ENCODE data around the gene DMKN.
"Not testable (repeated sequence)": the region's sequence is repeated elsewhere in the genome, so short reads cannot be mapped to it uniquely, and the experiment has no call there.

Gene DMKN

GRCh38 chr19:35493971-35494370 is 19.5 kb downstream of the DMKN start:
- DNase-seq = no peak

- DNase-seq = no peak
These were observed 21.6 kb downstream of the DMKN start for GRCh38 chr19:35491836-35492360.

GRCh38 chr19:35490364-35490763 is 23.1 kb downstream of the DMKN start, which contains the start of gene KRTDAP:
TSS of gene KRTDAP (minus strand) at chr19:35490464. CDS start at chr19:35490442, 22 bp downstream.
- DNase-seq = no peak

GRCh38 chr19:35488677-35489076 is 24.8 kb downstream of the DMKN start:
- DNase-seq = no peak

GRCh38 chr19:35487656-35488182 is 25.7 kb downstream of the DMKN start:
- no peak for DNase-seq

- DNase-seq = no peak
These were observed 27.2 kb downstream of the DMKN start for GRCh38 chr19:35486268-35486708.

- no peak for DNase-seq
These were observed 29.0 kb downstream of the DMKN start for GRCh38 chr19:35484252-35485036.

- no peak for DNase-seq
These were observed 30.4 kb downstream of the DMKN start for GRCh38 chr19:35483089-35483488.

GRCh38 chr19:35478794-35479677 is 34.4 kb downstream of the DMKN start:
- no peak for DNase-seq

- no peak for DNase-seq
These were observed 37.3 kb downstream of the DMKN start for GRCh38 chr19:35476149-35476548.

- DNase-seq = not testable (repeated sequence)
These were observed 38.9 kb downstream of the DMKN start for GRCh38 chr19:35474594-35474993.

GRCh38 chr19:35474104-35474503 is 39.3 kb downstream of the DMKN start:
- no peak for DNase-seq

GRCh38 chr19:35471946-35472345 is 41.5 kb downstream of the DMKN start:
- DNase-seq = no peak

- not testable (repeated sequence) for DNase-seq
These were observed 42.4 kb downstream of the DMKN start for GRCh38 chr19:35471075-35471474.

GRCh38 chr19:35470128-35470527 is 43.3 kb downstream of the DMKN start:
- DNase-seq = no peak

GRCh38 chr19:35468637-35469036 is 44.8 kb downstream of the DMKN start:
- peak; percentile 19 for DNase-seq

- DNase-seq = no peak
These were observed 47.2 kb downstream of the DMKN start for GRCh38 chr19:35466259-35466658.

GRCh38 chr19:35462956-35463355 is 50.5 kb downstream of the DMKN start:
- not testable (repeated sequence) for DNase-seq

- peak; percentile 11 for DNase-seq
These were observed 50.9 kb downstream of the DMKN start for GRCh38 chr19:35462476-35462953.

- DNase-seq = not testable (repeated sequence)
These were observed 51.7 kb downstream of the DMKN start for GRCh38 chr19:35461788-35462187.

GRCh38 chr19:35461060-35461459 is 52.4 kb downstream of the DMKN start:
- DNase-seq = no peak

GRCh38 chr19:35460608-35461007 is 52.8 kb downstream of the DMKN start:
- DNase-seq = no peak
